Ascending aorta (tissue), 2 donors: ENCODE results near the gene APOL2. TPM values are rescaled to one million over a fixed set of nuclear protein-coding genes. Genes with fewer than 3 reads are reported as not detected.
A peak's percentile ranks its signal among the peaks of the same experiment; 100 is the strongest.
"Not testable (repeated sequence)": the region's sequence is repeated elsewhere in the genome, so short reads cannot be mapped to it uniquely, and the experiment has no call there.

Experiments
- DNase-seq, 2 donors: peaks; one replicate each; pipeline ENCODE4 v3.0.0-alpha.2; 2019; ENCODE audit warnings: low spot score in 2 of 2
- H3K27ac ChIP-seq, 2 donors: fragments of 200-600 bp; sonication (generic); one replicate each; pipeline ENCODE4 v1.5.1; 2016 to 2017; ENCODE audit warnings: mild to moderate bottlenecking in 1 of 2
- H3K27me3 ChIP-seq: fragments of 200-600 bp; sonication (generic); one replicate; pipeline ENCODE4 v1.5.1; 2017
- H3K36me3 ChIP-seq, 2 donors: fragments of 200-600 bp; sonication (generic); one replicate each; pipeline ENCODE4 v1.5.1; 2016
- H3K4me1 ChIP-seq, 2 donors: fragments of 200-600 bp; sonication (generic); one replicate each; pipeline ENCODE4 v1.5.1; 2016 to 2017; ENCODE audit warnings: mild to moderate bottlenecking in 1 of 2
- H3K4me3 ChIP-seq, 2 donors: fragments of 200-600 bp; sonication (generic); one replicate each; pipeline ENCODE4 v1.5.1; 2016 to 2017; ENCODE audit warnings: mild to moderate bottlenecking in 1 of 2
- H3K9me3 ChIP-seq, 2 donors: fragments of 200-600 bp; sonication (generic); one replicate each; pipeline ENCODE4 v1.5.1; 2016
- CTCF ChIP-seq, 3 experiments: fragments of 200-600 bp in 2 of 3; fragments of 450-650 bp in 1 of 3; sonication (generic) in 2 of 3; IDR thresholded peaks; one replicate each; pipeline ENCODE4 v1.5.1; 2016 to 2019; ENCODE audit warnings: antibody characterized with exemption in 3 of 3, mild to moderate bottlenecking in 1 of 3, moderate library complexity in 1 of 3
- intact Hi-C: fragments of 100-400 bp; cut with DNase I; formaldehyde crosslinking; loops from one replicate; pipeline ENCODE4 v1.15.1; 2023
- total RNA-seq: library from RNA; depleted of rRNA; stranded (reverse); fragments of >200 nt; gene quantifications from one replicate; pipeline ENCODE4 v1.1.0, GENCODE V29; 2016

The APOL2 gene
- total RNA-seq, 1 donor from 2014 or later = 34.3 TPM

- Histone ChIP-seq H3K27ac (no peak overlapping the region), H3K4me1 (no peaks in the 10 kb centered on the region), H3K27me3 (no peaks in the 10 kb centered on the region), H3K36me3 (no peaks in the 10 kb centered on the region), H3K9me3 (no peaks in the 10 kb centered on the region), H3K4me3 (no peak overlapping the region)
- TF ChIP-seq CTCF (IDR thresholded peaks at IDR 0.05) = no peak
- no peak for DNase-seq
- intact Hi-C loops = no loop called here
Observed at GRCh38 chr22:36193577-36193976, 45.8 kb downstream of the APOL2 start.

GRCh38 chr22:36193171-36193570 is 46.2 kb downstream of the APOL2 start:
- H3K9me3 ChIP-seq = no peaks in the 10 kb centered on the region
- DNase-seq = no peak
- no peaks in the 10 kb centered on the region for H3K27me3 ChIP-seq
- no peak overlapping the region for H3K27ac ChIP-seq
- H3K4me3 ChIP-seq = no peak overlapping the region
- intact Hi-C loops = no loop called here
- no peaks in the 10 kb centered on the region for H3K36me3 ChIP-seq
- no peaks in the 10 kb centered on the region for H3K4me1 ChIP-seq
- TF ChIP-seq CTCF (IDR thresholded peaks at IDR 0.05) = no peak

- no peaks in the 10 kb centered on the region for H3K36me3 ChIP-seq
- intact Hi-C loops = no loop called here
- no peak overlapping the region for H3K4me3 ChIP-seq
- no peaks in the 10 kb centered on the region for H3K27me3 ChIP-seq
- DNase-seq = no peak
- no peaks in the 10 kb centered on the region for H3K4me1 ChIP-seq
- TF ChIP-seq CTCF (IDR thresholded peaks at IDR 0.05) = no peak
- no peak overlapping the region for H3K27ac ChIP-seq
- H3K9me3 ChIP-seq = no peaks in the 10 kb centered on the region
Observed at GRCh38 chr22:36192542-36192941, 46.8 kb downstream of the APOL2 start.

GRCh38 chr22:36191106-36191836 is 48.1 kb downstream of the APOL2 start:
- no peaks in the 10 kb centered on the region for H3K36me3 ChIP-seq
- H3K27me3 ChIP-seq = no peaks in the 10 kb centered on the region
- intact Hi-C loops = no loop called here
- DNase-seq = peak; percentile 22 to 75
- no peaks in the 10 kb centered on the region for H3K4me1 ChIP-seq
- no peak for TF ChIP-seq CTCF (IDR thresholded peaks at IDR 0.05)
- no peak overlapping the region for H3K4me3 ChIP-seq
- H3K9me3 ChIP-seq = no peaks in the 10 kb centered on the region
- H3K27ac ChIP-seq = no peak overlapping the region

- DNase-seq, H3K4me3 ChIP-seq, H3K27me3 ChIP-seq, H3K9me3 ChIP-seq, H3K4me1 ChIP-seq, H3K36me3 ChIP-seq, H3K27ac ChIP-seq, intact Hi-C loops: not testable (repeated sequence)
Observed at GRCh38 chr22:36187862-36188261, 51.5 kb downstream of the APOL2 start.

GRCh38 chr22:36185828-36186624 is 53.3 kb downstream of the APOL2 start:
- no peak overlapping the region for H3K4me3 ChIP-seq
- H3K36me3 ChIP-seq = no peaks in the 10 kb centered on the region
- H3K27me3 ChIP-seq = no peaks in the 10 kb centered on the region
- DNase-seq = no peak
- H3K27ac ChIP-seq = no peak overlapping the region
- no peaks in the 10 kb centered on the region for H3K9me3 ChIP-seq
- no peak for TF ChIP-seq CTCF (IDR thresholded peaks at IDR 0.05)
- H3K4me1 ChIP-seq = peaks cover 0 to 4% of the 10 kb centered on the region in 2 donors
- intact Hi-C loops = no loop called here
